PC-3 (cell line): Measurements from ENCODE around the gene TEAD4. TPM values are rescaled to one million over a fixed set of nuclear protein-coding genes. Genes with fewer than 3 reads are reported as not detected.

Experiments used
- ATAC-seq: fragments of 200-7000 bp; cut with Tn5 transposase; 2 replicates; pipeline ENCODE4 v1.9.1; 2020; ENCODE audit warnings: mild to moderate bottlenecking, moderate library complexity
- BruUV-seq: library from RNA; stranded (reverse); fragments of 400-500 nt; replicated peaks from 2 replicates; lab custom pipeline; 2021; lab: Mats Ljungman, UMichigan
- CTCF ChIA-PET: fragments of 300-600 bp; sonication (Branson Sonifier 250); formaldehyde crosslinking; loops from one replicate; lab custom pipeline; 2022; ENCODE audit warnings: antibody characterized with exemption; lab: Charles Lee
- POLR2A ChIA-PET: fragments of 300-600 bp; sonication (Branson Sonifier 250); formaldehyde crosslinking; loops from one replicate; lab custom pipeline; 2022; ENCODE audit warnings: antibody characterized with exemption; ENCODE audit not compliant: unreplicated experiment; lab: Charles Lee
- DNase-seq: peaks from one replicate; pipeline ENCODE4 v3.0.0-alpha.2; 2015
- H2AFZ ChIP-seq: fragments of 300-600 bp; sonication (generic); 2 replicates; pipeline ENCODE4 v1.6.0; 2016; ENCODE audit warnings: antibody characterized with exemption, low read length
- H3F3A ChIP-seq: fragments of 300-600 bp; sonication (generic); one replicate; pipeline ENCODE4 v1.6.0; 2017; ENCODE audit warnings: antibody characterized with exemption, low read length, control low read depth, mild to moderate bottlenecking; ENCODE audit not compliant: unreplicated experiment
- H3K27ac ChIP-seq: fragments of 300-600 bp; sonication (generic); 2 replicates; pipeline ENCODE4 v1.5.1; 2016; ENCODE audit warnings: mild to moderate bottlenecking, low read length
- H3K27me3 ChIP-seq: fragments of 300-600 bp; sonication (generic); 2 replicates; pipeline ENCODE4 v1.6.1; 2016; ENCODE audit warnings: low read length, mixed read lengths
- H3K36me3 ChIP-seq: fragments of 300-600 bp; sonication (generic); 2 replicates; pipeline ENCODE4 v1.6.1; 2016; ENCODE audit warnings: low read depth, mixed run types, low read length, mixed read lengths
- H3K4me1 ChIP-seq: fragments of 300-600 bp; sonication (generic); 2 replicates; pipeline ENCODE4 v1.5.1; 2016; ENCODE audit warnings: low read length; ENCODE audit not compliant: insufficient read depth
- H3K4me2 ChIP-seq: fragments of 300-600 bp; sonication (generic); 2 replicates; pipeline ENCODE4 v1.6.0; 2016; ENCODE audit warnings: low read length
- H3K4me3 ChIP-seq: fragments of 300-600 bp; sonication (generic); 2 replicates; pipeline ENCODE4 v1.5.1; 2016; ENCODE audit warnings: mild to moderate bottlenecking, low read length, mixed read lengths
- H3K79me2 ChIP-seq: fragments of 300-600 bp; sonication (generic); 2 replicates; pipeline ENCODE4 v1.6.1; 2017; ENCODE audit warnings: low read length, mixed read lengths
- H3K9ac ChIP-seq: fragments of 300-600 bp; sonication (generic); 2 replicates; pipeline ENCODE4 v1.6.0; 2016; ENCODE audit warnings: mild to moderate bottlenecking, low read length
- H3K9me2 ChIP-seq: fragments of 300-600 bp; sonication (generic); replicated peaks from 2 replicates; pipeline ENCODE4 v1.6.1; 2016; ENCODE audit warnings: mixed run types, low read length, mixed read lengths
- H3K9me3 ChIP-seq: fragments of 300-600 bp; sonication (generic); 2 replicates; pipeline ENCODE4 v1.6.1; 2016; ENCODE audit warnings: low read length, mixed read lengths
- H4K20me1 ChIP-seq: fragments of 300-600 bp; sonication (generic); 2 replicates; pipeline ENCODE4 v1.6.1; 2016; ENCODE audit warnings: low read length, mixed read lengths
- EZH2 ChIP-seq: fragments of 300-600 bp; sonication (generic); IDR thresholded peaks from one replicate; pipeline ENCODE4 v1.6.1; 2017; ENCODE audit warnings: antibody characterized with exemption, mild to moderate bottlenecking, low read length; ENCODE audit not compliant: unreplicated experiment
- EZH2phosphoT487 ChIP-seq: fragments of 300-600 bp; sonication (generic); IDR thresholded peaks from 2 replicates; pipeline ENCODE4 v1.6.1; 2018; ENCODE audit warnings: mild to moderate bottlenecking, antibody characterized with exemption, low read length, borderline replicate concordance
- intact Hi-C: fragments of 100-400 bp; cut with micrococcal nuclease; formaldehyde crosslinking; loops from 2 replicates; pipeline ENCODE4 v1.9.0; 2023
- total RNA-seq: library from RNA; depleted of rRNA; stranded (reverse); fragments of >200 nt; gene quantifications from 2 replicates; pipeline ENCODE4 v1.2.3, GENCODE V29; 2014
- TF ChIP-seq, protein P1 (sequence below): fragments of 300-600 bp; sonication (generic); conservative IDR thresholded peaks from 2 replicates; pipeline ENCODE4 v1.5.1; 2017; ENCODE audit warnings: antibody characterized with exemption, low read depth, mild to moderate bottlenecking, low read length

TEAD4 gene
- total RNA-seq, 1 experiment from 2014 or later: 22.3 TPM

GRCh38 chr12:3040026-3040656 lies 80.9 kb downstream of the TEAD4 start:
- H3K9me3 ChIP-seq: no peaks in the 10 kb centered on the region
- DNase-seq: no peak
- POLR2A ChIA-PET: no interaction called here
- no peak overlapping the region for H3K4me2 ChIP-seq
- no peaks in the 10 kb centered on the region for H3K79me2 ChIP-seq
- H4K20me1 ChIP-seq: no peaks in the 10 kb centered on the region
- no peaks in the 10 kb centered on the region for H3K9me2 ChIP-seq
- no peak overlapping the region for H3K27ac ChIP-seq
- TF ChIP-seq EZH2: no peak
- TF ChIP-seq, protein P1, sequence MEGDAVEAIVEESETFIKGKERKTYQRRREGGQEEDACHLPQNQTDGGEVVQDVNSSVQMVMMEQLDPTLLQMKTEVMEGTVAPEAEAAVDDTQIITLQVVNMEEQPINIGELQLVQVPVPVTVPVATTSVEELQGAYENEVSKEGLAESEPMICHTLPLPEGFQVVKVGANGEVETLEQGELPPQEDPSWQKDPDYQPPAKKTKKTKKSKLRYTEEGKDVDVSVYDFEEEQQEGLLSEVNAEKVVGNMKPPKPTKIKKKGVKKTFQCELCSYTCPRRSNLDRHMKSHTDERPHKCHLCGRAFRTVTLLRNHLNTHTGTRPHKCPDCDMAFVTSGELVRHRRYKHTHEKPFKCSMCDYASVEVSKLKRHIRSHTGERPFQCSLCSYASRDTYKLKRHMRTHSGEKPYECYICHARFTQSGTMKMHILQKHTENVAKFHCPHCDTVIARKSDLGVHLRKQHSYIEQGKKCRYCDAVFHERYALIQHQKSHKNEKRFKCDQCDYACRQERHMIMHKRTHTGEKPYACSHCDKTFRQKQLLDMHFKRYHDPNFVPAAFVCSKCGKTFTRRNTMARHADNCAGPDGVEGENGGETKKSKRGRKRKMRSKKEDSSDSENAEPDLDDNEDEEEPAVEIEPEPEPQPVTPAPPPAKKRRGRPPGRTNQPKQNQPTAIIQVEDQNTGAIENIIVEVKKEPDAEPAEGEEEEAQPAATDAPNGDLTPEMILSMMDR: no peak
- no peaks in the 10 kb centered on the region for H3K4me1 ChIP-seq
- H3K4me3 ChIP-seq: no peak overlapping the region
- ATAC-seq: no peak
- BruUV-seq: no TSS peak
- H2AFZ ChIP-seq: no peak overlapping the region
- no peaks in the 10 kb centered on the region for H3K27me3 ChIP-seq
- H3K36me3 ChIP-seq: no peaks in the 10 kb centered on the region
- intact Hi-C loops: loop anchor here (5.0 kb wide), 1 partner anchor 153 kb away; no protein-coding TSS in a partner anchor
- CTCF ChIA-PET: no interaction called here
- no peaks in the 10 kb centered on the region for H3F3A ChIP-seq
- H3K9ac ChIP-seq: no peak overlapping the region

DNA sequence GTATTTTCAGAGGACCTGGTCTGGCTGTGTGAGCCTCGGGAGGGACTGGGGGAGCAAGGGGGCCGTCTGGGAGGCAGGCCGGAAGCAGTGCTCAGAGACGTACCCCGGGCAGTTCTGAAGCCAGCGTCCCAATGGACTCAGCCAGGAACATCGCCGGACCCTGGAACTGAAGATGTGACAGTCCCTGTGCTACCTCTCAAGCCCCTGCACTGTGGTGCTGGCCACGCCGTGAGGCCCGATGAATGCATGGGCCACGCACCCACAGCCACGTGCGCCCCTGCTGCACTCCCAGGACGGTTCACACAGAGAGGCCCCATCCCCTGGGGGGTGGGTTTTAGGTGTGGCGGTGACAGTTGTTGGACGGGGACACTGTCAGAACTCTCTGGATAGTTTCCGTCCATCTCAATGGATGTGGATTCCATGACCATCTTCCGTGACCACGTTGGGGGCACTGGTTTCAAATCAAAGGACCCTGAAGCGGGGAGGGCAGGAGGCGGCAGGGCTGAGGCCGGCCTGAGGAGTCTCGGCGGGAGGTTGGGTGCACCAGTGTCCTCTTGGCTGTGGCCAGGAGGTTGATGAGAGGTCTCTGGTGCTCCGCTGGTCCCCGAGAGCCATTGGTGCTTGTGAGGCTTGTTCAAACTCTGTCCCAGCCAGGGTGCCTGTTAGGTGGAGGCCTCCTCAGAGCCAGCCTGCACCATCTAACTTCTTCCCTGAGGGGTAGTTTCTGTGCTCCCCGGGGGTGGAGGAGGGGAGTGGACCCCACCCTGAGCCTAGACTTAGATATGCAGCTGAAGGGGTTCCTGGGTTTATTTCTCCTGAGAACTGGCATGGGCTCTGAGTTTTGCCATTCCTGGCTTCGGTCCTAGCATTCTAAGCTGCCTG lies 81.7 kb downstream of the TEAD4 start:
- ChIA-PET POLR2A (no interaction called here), CTCF (interaction anchor here (0.5 to 1.0 kb wide), 10 partner anchors 64 to 767 kb away, joined by 3 to 5 read pairs (median 3); partner anchors contain the start of gene TULP3)
- Histone ChIP-seq H2AFZ (no peak overlapping the region), H3K27me3 (no peaks in the 10 kb centered on the region), H3K27ac (no peak overlapping the region), H3K4me3 (no peak overlapping the region), H3K79me2 (no peaks in the 10 kb centered on the region), H3K4me1 (no peaks in the 10 kb centered on the region), H3K9me2 (no peaks in the 10 kb centered on the region), H4K20me1 (no peaks in the 10 kb centered on the region), H3F3A (no peaks in the 10 kb centered on the region), H3K9me3 (no peaks in the 10 kb centered on the region), H3K36me3 (no peaks in the 10 kb centered on the region), H3K4me2 (no peak overlapping the region), H3K9ac (no peak overlapping the region)
- DNase-seq: no peak
- ATAC-seq: no peak
- intact Hi-C loops: loop anchor here (5.0 kb wide), 1 partner anchor 154 kb away; no protein-coding TSS in a partner anchor
- BruUV-seq: no TSS peak
- TF ChIP-seq EZH2phosphoT487 (no peak), EZH2 (no peak)
- TF ChIP-seq, protein P1: no peak
